Neutrophil (primary cell): Measurements from ENCODE around the gene ANKFY1.

Experiments
- H3K27ac ChIP-seq: fragments of 200-600 bp; sonication (generic); 2 replicates; pipeline ENCODE4 v1.5.1; 2016; ENCODE audit warnings: mild to moderate bottlenecking, moderate library complexity
- H3K27me3 ChIP-seq: fragments of 200-600 bp; sonication (generic); 2 replicates; pipeline ENCODE4 v1.6.0; 2016; ENCODE audit warnings: mild to moderate bottlenecking
- H3K36me3 ChIP-seq: fragments of 200-600 bp; sonication (generic); 2 replicates; pipeline ENCODE4 v1.5.1; 2017
- H3K4me1 ChIP-seq, 2 experiments: fragments of 200-600 bp in 1 of 2; sonication (generic) in 1 of 2; 1 replicate in 1 of 2; 2 replicates in 1 of 2; pipeline versions ENCODE4 v1.5.1 to v1.6.1; 2013 to 2016; ENCODE audit warnings: low read depth in 1 of 2, low read length in 1 of 2, mild to moderate bottlenecking in 1 of 2, moderate library complexity in 1 of 2; ENCODE audit not compliant: control insufficient read depth in 1 of 2, insufficient read depth in 1 of 2
- H3K4me3 ChIP-seq, 2 experiments: fragments of 200-600 bp in 1 of 2; sonication (generic) in 1 of 2; 1 replicate in 1 of 2; 2 replicates in 1 of 2; pipeline ENCODE4 v1.5.1; 2013 to 2016; ENCODE audit warnings: low read depth in 1 of 2, low read length in 1 of 2, mild to moderate bottlenecking in 1 of 2, moderate library complexity in 1 of 2
- H3K9me3 ChIP-seq: fragments of 200-600 bp; sonication (generic); 2 replicates; pipeline ENCODE4 v1.5.1; 2016
- CTCF ChIP-seq: fragments of 200-600 bp; sonication (generic); IDR thresholded peaks from 2 replicates; pipeline ENCODE4 v1.5.1; 2016; ENCODE audit warnings: antibody characterized with exemption

ANKFY1 gene, protein sequence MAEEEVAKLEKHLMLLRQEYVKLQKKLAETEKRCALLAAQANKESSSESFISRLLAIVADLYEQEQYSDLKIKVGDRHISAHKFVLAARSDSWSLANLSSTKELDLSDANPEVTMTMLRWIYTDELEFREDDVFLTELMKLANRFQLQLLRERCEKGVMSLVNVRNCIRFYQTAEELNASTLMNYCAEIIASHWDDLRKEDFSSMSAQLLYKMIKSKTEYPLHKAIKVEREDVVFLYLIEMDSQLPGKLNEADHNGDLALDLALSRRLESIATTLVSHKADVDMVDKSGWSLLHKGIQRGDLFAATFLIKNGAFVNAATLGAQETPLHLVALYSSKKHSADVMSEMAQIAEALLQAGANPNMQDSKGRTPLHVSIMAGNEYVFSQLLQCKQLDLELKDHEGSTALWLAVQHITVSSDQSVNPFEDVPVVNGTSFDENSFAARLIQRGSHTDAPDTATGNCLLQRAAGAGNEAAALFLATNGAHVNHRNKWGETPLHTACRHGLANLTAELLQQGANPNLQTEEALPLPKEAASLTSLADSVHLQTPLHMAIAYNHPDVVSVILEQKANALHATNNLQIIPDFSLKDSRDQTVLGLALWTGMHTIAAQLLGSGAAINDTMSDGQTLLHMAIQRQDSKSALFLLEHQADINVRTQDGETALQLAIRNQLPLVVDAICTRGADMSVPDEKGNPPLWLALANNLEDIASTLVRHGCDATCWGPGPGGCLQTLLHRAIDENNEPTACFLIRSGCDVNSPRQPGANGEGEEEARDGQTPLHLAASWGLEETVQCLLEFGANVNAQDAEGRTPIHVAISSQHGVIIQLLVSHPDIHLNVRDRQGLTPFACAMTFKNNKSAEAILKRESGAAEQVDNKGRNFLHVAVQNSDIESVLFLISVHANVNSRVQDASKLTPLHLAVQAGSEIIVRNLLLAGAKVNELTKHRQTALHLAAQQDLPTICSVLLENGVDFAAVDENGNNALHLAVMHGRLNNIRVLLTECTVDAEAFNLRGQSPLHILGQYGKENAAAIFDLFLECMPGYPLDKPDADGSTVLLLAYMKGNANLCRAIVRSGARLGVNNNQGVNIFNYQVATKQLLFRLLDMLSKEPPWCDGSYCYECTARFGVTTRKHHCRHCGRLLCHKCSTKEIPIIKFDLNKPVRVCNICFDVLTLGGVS

DNA sequence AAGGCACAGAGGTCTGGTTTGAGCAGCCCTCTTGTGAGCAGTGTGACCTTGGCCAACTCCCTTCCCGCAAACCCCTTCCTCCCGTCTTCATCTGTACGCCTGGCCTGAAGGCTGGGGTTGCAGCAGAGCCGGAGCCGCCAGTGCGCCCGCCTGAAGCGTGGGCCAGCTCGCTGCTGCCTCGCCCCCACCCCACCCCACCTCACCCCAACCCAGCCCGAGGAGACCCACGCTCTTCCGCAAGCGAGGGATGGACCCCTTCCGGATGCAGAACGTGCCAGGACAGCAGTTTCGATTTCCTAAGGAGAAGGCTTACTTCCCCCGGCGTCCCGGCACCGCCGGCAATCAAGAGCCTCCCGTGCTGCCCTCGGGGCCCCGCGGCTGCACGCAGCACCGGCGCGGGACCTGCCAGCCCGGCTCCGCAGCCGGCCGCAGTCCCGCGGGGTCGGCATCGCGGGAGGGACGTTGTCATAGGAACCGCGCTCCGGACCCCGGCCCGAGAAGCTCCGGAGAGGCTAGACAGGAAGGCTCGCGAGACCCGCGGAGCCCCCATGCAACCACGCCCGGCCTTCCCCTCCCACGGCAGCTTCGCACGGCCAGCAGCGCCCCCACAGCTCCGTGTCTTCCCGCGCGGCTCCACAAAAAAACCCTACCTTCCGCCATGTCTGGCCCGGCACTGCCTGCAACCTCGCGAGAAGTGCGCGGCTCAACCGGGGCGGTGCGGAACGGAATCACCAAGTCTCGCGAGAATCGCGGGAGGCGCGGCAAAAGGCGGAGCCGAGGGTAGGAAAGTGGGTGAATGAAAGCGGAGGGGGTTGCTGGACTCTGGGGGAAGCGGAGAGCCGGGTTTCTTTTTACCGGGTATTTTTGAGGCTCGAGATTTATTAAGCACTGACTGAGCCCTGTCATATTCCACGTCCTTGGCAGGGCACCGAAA lies at the start of gene ANKFY1:
ANKFY1 (minus strand) TSS at position 698 of the 934 bp plus-strand sequence; CDS start at position 660, 38 bp downstream.
- Histone ChIP-seq H3K36me3 (peaks cover 6% of the 10 kb centered on the region), H3K9me3 (no peaks in the 10 kb centered on the region), H3K4me1 (peaks cover 26 to 30% of the 10 kb centered on the region in 2 experiments), H3K27ac (peak within 1 kb of the TSS; percentile 88), H3K4me3 (peak within 1 kb of the TSS; percentile 83 to 98), H3K27me3 (no peaks in the 10 kb centered on the region)
- TF ChIP-seq CTCF, result peak; percentile 54

- Histone ChIP-seq H3K36me3 (peaks cover 16% of the 10 kb centered on the region), H3K27me3 (no peaks in the 10 kb centered on the region), H3K9me3 (no peaks in the 10 kb centered on the region), H3K27ac (no peak overlapping the region), H3K4me1 (no peaks in the 10 kb centered on the region), H3K4me3 (no peak overlapping the region)
- TF ChIP-seq CTCF, result no peak
Measured at GRCh38 chr17:4310354-4311060, 46.7 kb upstream of the ANKFY1 start.

GRCh38 chr17:4309897-4310296 lies 46.1 kb upstream of the ANKFY1 start:
- no peak for TF ChIP-seq CTCF
- Histone ChIP-seq H3K27ac (no peak overlapping the region), H3K36me3 (peaks cover 22% of the 10 kb centered on the region), H3K9me3 (no peaks in the 10 kb centered on the region), H3K27me3 (no peaks in the 10 kb centered on the region), H3K4me3 (no peak overlapping the region), H3K4me1 (no peaks in the 10 kb centered on the region)

- no peak for TF ChIP-seq CTCF
- H3K36me3 ChIP-seq, result peaks cover 26% of the 10 kb centered on the region
- no peaks in the 10 kb centered on the region for H3K4me1 ChIP-seq
- H3K4me3 ChIP-seq, result no peak overlapping the region
- H3K9me3 ChIP-seq, result no peaks in the 10 kb centered on the region
- H3K27me3 ChIP-seq, result no peaks in the 10 kb centered on the region
- no peak overlapping the region for H3K27ac ChIP-seq
Measured at GRCh38 chr17:4307179-4307930, 43.6 kb upstream of the ANKFY1 start.
